Inflammatory macrophage (primary cell): Measurements from ENCODE around the gene RRP1B.
A peak's percentile ranks its signal among the peaks of the same experiment; 100 is the strongest.
"Not testable (repeated sequence)": the region's sequence is repeated elsewhere in the genome, so short reads cannot be mapped to it uniquely, and the experiment has no call there.

Experiments
- DNase-seq, 2 donors: peaks; one replicate each; pipeline ENCODE4 v3.0.0-alpha.2; 2020 to 2022

Gene RRP1B

DNA sequence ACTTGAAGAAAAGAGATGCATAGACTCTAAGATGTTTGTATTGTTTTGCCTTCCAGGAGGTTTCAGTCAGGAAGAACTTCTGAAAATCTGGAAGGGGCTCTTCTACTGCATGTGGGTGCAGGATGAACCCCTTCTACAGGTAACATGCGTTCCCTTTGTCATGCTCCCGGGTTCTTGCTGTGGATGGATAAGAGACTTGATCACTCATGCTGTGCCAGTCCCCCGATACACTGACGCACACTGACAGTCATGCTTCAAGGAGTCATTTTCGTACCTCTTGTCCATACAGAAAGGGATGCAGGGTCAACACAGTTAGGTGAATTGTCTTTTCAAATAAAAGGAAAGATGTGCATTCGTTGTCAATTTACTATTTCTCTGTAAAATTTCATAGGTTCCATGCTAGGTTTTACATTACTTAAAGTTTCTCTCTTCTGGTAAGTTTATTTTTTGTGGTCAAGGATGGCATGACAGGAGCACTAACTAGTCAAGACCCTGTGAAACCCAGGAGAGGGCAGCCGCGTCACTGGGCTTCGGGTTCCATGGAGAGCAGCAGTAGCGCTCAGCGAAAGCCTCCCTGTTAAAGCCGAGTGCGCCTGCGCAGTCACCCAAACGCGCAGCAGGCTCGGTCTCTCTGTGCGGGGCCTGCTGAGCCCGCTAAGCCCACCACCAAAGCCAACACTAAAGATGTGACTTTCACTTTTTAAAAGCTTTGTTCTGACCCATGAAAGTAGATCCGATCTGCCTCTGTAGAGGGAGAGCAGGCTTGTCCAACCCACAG lies 10.7 kb downstream of the RRP1B start:
- no peak for DNase-seq

DNA sequence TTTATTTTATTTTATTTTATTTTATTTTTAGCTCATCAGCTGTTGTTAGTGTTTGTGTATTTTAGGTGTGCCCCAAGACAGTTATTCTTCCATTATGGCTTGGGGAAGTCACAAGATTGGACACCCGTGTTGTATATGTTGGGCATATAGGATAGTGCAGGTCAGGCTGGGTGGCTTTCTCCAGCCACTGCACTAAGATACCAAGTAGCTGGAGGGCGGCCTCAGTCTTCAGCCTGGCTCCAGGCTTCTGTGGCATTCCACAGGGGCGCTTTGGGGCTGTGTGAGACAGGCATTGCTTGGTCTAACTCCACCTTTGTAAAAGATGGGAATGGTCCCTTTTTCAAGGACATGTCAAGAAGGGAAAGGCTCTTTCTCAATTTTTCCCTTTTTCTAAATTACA lies 16.5 kb downstream of the RRP1B start:
- no peak for DNase-seq

DNA sequence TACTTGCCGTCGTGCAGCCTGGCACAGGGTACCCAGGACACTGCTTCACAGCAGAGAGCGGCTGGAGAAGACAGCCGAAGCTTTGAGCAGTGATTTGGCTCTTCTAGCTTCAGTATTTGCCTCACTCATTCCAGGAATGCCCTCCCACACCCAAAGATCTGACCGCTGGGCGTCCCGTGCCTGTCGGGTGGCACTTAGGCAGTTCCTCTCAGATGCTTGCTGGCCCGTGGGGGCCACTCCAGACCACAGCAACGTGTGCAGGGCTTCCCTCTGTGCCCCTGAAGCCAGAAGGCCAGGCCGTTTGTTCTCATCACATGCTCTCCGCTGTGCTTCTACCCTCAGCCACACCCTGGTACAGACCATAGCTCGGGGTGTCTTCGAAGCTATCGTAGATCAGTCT lies 17.0 kb downstream of the RRP1B start:
- DNase-seq = no peak

DNA sequence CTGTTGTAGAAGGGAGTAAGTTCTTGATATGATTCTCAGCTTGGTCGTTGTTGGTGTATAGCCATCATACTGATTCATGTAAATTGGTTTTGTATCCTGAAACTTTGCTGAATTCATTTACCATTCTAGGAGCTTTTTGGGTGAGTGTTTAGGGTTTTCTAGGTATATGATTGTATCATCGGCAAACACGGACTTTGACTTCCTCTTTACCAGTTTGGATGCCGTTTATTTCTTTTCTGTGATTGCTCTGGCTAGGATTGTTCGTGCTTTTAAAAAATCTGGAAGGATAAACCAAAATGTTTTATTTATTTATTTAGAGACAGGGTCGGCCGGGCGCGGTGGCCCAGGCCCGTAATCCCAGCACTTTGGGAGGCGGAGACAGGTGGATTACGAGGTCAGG lies 20.6 kb downstream of the RRP1B start:
- no peak for DNase-seq

DNA sequence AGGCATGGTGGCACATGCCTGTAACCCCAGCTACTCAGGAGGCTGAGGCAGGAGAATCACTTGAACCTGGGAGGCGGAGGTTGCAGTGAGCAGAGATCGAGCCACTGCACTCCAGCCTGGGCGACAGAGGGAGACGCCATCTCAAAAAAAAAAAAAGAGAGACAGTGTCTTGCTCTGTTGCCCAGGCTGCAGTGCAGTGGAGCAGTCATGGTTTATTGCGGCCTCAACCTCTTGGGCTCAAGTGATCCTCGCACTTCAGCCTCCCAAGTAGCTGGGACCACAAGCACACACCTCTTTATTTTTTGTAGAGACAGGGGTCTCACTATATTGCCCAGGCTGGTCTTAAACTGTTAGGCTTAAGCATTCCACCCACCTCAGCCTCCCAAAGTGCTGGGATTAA lies 21.1 kb downstream of the RRP1B start:
- DNase-seq = not testable (repeated sequence)

DNA sequence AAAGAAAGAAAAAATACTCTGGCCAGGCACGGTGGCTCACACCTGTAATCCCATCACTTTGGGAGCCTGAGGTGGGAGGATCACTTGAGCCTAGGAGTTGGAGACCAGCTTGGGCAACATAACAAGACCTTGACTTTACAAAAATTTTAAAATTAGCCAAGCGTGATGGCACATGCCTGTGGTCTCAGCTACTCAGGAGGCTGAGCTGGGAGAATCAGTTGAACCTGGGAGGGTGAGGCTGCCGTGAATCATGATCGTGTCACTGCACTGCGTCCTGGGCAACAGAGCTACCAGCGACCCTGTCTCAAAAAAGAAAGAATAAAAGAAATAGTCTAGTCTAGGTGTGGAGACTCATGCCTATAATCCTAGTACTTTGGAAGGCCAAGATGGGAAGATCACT lies 22.3 kb downstream of the RRP1B start:
- no peak for DNase-seq

DNA sequence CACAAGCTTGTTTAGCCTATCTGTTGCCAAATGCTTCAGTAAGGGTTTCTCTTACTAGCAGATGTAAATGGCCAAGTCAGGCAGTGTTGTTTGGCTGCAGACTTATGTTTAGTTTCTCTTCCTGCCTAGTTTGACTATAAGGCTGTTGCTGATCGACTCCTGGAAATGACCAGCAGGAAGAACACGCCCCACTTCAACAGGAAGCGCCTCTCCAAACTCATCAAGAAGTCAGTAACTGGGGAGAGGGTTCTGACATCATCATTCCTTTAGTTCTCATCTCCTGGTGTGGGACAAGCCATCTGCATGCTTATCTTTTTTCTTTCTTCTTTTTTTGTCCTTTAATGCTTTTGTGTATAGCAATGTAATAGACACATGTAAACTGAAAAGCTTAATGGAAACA lies 25.1 kb downstream of the RRP1B start:
- peak in 1 of 2 donors; percentile 7 for DNase-seq

DNA sequence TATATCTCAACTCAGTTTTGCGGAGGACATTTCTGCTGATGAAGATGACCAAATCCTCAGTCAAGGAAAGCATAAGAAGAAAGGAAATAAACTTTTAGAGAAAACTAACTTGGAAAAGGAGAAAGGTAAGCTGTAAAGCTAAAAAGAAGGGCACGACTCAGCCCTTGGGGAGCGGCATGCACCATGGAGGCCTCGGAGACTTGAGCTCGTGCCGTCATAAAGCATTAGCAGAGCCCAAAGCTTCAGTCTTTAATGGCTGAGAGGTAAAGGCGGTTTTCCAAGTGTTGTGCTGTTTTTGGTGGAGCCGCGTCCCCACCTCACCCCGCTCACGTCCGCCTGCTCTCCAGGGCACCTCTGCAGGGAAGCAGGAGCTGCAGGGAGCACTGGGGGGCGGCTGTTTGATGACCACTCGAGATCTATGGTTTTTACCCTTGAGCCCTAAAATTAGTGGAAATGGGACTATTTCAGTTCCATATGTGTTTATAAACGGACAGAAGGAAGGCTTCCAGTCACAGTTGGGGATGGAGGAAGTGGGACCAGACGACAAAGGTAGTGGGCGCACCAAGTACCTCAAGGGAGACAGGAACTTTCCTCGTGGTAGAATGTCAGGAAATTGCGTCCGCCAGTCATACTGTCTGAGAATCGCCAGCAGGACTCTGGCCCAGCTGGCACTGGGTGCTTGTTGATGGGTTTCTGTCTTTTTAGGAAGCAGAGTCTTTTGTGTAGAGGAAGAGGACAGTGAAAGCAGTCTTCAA lies 27.6 kb downstream of the RRP1B start:
- peak in 1 of 2 donors; percentile 8 for DNase-seq

DNA sequence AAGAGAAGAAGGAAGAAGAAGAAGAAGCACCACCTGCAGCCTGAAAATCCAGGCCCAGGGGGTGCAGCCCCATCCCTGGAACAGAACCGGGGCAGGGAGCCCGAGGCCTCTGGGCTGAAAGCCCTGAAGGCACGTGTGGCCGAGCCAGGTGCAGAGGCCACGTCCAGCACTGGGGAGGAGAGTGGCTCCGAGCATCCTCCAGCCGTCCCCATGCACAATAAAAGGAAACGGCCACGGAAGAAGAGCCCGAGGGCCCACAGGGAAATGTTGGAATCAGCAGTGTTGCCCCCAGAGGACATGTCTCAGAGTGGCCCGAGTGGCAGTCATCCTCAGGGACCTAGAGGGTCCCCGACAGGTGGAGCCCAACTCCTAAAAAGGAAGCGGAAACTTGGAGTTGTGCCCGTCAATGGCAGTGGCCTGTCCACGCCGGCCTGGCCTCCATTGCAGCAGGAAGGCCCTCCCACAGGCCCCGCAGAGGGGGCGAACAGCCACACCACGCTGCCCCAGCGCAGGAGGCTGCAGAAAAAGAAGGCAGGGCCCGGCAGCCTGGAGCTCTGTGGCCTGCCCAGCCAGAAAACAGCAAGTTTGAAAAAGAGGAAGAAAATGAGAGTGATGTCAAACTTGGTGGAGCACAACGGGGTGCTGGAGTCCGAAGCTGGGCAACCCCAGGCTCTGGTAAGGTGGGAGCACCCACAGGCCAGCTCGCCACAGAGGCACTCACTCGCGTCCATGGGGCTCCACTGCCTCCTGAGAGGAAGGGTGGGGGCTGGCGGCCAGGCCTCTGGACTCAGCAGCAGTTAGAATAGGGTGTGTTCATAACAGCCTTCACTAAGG lies 28.4 kb downstream of the RRP1B start:
- DNase-seq = peak; percentile 27 to 31

DNA sequence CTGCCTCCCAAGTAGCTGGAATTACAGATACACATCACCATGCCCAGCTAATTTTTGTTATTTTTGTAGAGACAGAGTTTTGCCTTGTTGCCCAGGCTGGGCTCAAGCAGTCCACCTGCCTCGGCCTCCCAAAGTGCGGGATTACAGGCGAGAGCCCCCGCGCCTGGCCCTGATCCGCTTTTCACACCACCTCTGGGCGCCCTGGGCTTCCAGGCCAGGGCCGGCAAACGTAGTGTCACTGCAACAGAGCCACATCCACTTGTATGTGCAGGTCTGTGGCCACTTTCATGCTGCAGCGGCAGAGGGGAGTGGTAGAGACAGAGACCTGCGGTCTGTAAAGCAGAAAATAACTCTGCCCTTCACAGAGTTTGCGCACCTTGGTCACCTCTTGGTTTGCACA lies 29.5 kb downstream of the RRP1B start:
- DNase-seq = no peak

DNA sequence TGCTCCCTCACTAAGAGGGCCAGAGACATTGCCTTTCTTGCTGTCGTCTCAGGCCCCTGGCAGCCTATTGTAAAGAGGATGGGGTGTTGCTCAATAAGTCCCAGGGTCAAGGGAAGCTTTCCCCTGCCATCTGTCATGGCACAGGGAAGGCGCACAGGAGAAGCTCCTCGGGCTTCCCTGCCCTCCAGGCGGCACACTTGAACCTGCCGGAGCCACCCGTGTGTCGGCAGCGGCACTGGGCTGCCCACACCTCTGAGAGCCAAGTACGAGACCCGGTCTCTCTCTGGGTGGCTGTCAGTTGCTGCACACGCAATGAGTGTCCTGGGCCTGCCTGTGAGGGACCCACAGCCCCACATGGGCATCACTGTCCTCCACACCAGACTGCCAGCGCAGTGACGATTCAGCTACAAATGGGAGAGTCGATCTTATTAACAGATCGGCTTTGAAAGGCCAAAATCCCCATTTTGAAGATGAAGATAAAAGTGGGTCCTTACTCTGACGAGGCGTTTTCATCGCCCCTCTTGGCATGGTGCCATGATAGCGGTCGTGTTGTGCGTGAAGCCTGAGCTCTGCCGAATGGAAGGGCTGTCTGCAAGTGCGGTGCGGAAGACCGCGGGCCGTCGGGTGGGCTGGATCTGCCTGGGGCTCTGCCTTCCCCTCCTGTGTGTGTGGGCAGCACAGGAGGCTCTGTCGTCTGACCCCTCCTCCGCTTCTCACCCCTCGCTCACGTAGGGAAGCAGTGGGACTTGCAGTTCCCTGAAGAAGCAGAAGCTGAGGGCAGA lies 30.4 kb downstream of the RRP1B start:
- no peak for DNase-seq

DNA sequence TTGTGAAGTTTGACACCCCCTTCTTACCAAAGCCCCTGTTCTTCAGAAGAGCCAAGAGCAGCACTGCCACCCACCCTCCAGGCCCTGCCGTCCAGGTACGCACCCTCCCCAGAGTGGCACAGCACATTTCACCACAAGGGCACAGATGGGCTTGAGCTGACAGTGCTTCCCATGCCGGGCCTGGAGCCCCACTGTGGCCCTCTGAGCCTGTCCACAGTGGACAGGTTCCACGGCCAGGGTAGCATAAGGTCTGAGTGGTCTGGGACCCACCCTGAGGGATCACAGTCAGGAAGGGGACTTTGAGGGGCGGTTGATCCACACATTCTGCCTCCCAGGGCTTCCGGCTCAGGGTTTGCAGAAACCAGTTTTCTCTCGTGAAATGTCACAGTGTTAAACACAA lies 31.0 kb downstream of the RRP1B start:
- DNase-seq = no peak

DNA sequence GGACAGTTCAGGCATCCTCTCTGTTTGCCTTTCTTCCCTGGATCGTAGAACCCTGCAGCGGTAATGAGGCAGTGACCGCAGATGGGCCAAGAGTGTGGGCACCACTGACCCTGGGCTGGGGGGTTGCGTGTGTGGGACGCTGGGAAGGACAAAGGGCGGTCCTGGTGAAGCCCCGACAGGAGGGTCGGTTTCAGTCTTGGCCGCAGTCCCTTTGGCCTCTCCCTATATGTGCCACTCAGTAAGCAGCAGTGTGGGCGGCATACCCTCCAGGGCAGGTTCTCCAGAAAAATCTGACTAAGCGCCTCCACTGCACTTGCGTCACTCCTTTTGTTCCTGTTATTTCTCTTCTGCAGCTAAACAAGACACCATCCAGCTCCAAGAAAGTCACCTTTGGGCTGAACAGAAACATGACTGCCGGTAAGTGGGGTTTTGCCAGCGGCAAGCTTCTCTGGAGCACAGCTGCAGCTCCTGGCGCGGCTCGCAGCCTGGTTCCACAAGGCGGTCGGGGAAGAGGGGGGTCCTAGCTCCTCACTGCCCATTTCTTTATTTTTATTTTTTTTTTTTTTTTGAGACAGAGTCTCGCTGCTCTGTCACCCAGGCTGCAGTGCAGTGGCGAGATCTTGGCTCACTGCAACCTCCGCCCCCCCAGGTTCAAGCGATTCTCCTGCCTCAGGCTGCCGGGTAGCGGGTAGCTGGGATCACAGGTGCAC lies 31.9 kb downstream of the RRP1B start:
- DNase-seq = peak; percentile 76 to 82

DNA sequence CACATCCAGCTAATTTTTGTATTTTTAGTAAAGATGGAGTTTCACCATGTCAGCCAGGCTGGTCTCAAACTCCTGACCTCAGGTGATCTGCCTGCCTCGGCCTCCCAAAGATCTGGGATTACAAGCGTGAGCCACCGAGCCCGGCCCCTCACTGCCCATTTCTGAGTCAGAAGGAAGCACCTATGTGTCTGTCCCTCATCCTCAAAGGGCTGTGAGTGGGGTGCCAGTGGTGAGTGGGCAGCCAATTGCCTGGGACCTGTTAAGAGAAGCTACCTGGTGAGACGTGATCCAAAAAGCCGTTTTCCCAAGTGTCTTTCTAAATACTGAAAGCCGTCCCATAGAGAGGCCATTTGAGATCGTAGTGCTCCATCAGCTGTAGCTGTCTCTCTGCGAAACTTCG lies 32.4 kb downstream of the RRP1B start:
- DNase-seq = no peak

DNA sequence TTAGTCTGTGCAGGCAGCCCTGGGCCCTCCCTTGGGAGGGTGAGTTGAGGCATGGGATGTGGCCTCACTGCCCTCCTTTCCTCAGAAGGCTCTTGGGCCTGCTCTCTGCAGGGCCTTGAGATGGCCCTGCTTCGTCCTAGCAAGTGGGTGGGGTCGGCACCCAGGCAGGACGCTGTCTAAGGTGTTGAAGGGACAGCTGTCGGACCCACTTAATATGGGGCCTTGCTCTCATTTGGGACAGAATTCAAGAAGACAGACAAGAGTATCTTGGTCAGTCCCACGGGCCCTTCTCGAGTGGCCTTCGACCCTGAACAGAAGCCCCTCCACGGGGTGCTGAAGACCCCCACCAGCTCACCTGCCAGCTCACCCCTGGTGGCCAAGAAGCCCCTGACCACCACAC lies 33.6 kb downstream of the RRP1B start:
- DNase-seq = no peak

DNA sequence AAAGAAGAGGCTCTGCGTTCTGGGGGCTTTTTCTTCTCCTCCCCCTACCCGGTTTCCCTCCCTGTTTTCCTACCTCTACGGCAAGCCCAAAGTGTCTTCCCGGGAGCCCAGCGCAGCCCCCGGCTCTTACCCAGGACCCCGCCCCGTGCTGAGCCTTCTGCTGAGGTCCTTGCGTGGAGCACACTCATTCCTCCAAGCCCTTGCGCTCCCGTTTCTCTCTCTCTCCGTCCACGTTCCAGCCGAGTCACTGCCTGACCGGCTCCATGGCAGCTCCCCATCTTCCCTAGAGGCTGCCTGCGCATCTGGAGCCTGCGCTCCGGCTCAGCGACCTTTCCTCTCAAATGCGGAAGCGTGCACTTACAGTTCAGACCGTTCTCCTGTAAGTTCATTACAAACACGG lies 34.6 kb downstream of the RRP1B start:
- no peak for DNase-seq

DNA sequence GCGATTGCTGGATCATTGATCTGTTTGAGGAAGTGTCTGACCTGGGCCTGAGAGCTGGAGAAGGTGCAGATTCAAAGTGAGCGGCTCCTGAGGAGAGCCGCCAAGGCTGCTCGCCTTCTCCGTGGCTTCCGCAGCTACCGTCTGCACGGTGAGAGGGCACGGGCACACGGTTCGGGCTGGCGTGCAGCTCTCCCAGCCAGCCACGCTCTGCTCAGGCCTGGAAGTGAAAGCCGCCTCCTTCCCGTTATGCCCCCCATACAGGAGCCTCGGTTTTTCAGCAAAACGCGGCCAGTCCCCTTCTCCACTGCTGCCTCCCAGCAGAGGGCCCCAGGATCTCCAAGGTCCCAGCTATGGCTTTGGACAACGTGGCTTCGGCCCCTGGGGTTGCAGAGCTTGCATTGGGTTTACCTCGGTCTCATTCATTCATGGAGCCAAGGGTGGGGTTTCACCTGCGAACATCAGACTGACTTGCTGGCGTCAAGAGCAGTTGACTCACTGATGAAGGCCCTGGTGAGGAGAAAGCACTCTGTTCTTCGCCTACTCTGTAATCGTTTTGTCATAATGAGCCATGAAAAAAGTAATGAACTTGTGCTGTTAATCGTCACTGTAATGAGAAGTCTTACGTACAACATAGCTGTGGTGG lies 35.2 kb downstream of the RRP1B start:
- DNase-seq = no peak

DNA sequence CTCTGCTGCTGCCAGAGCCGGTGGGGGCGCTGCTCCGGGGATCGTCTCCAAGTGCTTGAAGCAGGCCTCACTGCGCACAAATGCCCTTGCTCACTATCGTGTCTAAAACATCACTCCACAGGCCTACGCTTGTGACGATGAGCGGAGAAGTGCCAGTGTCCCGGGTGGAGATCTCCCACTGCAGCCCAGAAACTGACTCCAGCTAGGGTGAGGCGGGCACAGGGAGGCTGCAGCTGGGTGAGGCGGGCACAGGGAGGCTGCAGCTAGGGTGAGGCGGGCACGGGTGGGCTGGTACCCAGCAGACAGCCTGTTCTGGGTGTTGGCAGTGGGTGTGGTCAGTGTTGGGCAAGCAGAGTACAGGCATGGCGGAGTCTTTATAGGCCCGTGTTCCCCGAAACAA lies 36.9 kb downstream of the RRP1B start:
- DNase-seq = no peak

DNA sequence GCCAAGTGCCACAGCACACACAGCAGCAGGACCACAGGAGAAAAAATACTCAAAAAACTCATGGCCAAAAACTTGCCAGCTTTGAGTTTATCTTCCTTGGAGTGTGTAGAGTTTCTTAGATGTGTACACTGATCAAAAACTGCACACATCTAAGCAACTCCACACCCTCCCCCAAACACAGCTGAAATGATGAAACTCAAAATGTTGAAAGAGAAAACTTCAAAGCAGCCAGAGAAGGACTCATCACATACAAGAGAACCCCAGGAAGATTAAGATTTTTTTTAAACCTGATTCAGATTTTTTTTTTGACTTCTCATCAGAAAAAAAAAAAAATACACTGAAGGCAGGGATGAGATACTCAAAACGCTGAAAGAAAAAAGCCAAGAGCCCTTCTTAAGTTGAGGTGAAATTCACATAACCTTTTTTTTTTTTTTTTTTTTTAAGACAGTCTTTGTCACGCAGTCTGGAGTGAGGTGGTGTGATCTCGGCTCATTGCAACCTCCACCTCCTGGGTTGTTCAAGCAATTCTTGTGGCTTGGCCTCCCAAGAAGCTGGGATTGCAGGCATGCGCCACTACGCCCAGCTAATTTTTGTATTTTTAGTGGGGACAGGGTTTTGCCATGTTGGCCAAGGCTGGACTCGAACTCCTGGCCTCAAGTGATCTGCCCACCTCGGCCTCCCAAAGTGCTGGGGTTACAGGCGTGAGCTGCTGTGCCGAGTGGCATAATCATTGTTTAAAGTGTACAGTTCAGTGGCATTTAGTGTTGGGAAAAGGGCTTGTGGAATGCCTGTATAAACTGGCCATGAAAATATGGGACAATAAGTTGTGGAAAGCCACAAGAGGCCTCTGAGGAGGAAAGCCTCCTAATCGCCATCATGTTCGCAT lies 38.6 kb downstream of the RRP1B start:
- no peak for DNase-seq

DNA sequence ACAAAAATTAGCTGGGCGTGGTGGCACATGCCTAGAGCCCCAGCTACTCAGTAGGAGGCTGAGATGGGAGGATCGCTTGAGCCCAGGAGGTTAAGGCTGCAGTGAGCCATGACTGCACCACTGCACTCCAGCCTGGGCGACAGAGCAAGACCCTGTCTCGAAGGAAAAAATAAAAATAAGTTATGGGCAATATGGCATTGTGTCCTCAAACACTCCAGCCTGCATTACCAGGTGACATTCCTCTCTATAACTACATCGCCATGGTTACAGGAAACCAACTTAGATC lies 40.1 kb downstream of the RRP1B start:
- not testable (repeated sequence) for DNase-seq
